ENCODE data around the gene ACHE.
"Not testable (repeated sequence)": the region's sequence is repeated elsewhere in the genome, so short reads cannot be mapped to it uniquely, and the experiment has no call there.

The ACHE gene

DNA sequence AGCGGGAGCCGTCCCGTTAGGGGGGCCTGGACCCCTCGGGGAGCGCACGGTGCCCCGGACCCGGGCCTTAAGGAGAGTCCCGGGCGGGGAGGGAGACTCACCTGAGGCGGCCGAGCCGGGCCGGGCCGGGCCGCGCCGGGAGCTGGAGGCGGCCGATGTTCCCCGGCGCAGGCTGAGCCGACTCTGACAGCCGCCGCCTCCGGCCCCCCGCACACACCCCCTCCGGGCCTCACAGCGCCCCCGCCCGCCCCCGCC lies at the start of gene ACHE:
ACHE (minus strand) TSS at position 188 of the 255 bp plus-strand sequence. CDS start 1,656 bp downstream, outside the sequence.
- H3K9me3 Mint-ChIP-seq: no peaks in the 10 kb centered on the region
- H3K27ac Mint-ChIP-seq: no peak within 1 kb of the TSS
- peak; percentile 31 for ATAC-seq
- peak within 1 kb of the TSS; percentile 77 for H3K4me3 Mint-ChIP-seq
- peaks cover 33% of the 10 kb centered on the region for H3K4me1 Mint-ChIP-seq
- H3K27me3 Mint-ChIP-seq: peaks cover 89% of the 10 kb centered on the region
- H3K36me3 Mint-ChIP-seq: no peaks in the 10 kb centered on the region

DNA sequence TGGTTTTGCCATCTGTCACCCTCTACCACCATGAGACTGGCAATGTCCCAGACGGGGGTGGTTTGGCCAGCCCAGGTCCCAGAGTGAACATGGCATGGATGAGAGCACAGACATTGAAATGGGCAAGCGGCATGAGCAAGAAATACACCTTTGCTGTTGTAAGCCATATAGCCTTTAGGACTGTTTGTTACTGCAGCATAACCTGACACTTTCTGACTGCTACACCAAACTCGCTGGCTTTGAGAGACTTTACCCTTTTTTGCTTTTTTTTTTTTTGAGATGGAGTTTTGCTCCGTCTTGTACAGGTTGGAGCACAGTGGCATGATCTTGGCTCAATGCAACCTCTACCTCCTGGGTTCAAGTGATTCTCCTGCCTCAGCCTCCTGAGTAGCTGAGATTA lies 48.5 kb upstream of the ACHE start:
- no peak for ATAC-seq
- Mint-ChIP-seq H3K27me3 (peaks cover 32% of the 10 kb centered on the region), H3K4me1 (no peaks in the 10 kb centered on the region)

GRCh38 chr7:100943693-100944092 lies 48.0 kb upstream of the ACHE start:
- no peak overlapping the region for H3K27ac Mint-ChIP-seq
- peaks cover 4% of the 10 kb centered on the region for H3K9me3 Mint-ChIP-seq
- no peak overlapping the region for H3K4me3 Mint-ChIP-seq
- H3K36me3 Mint-ChIP-seq: no peaks in the 10 kb centered on the region
- peaks cover 32% of the 10 kb centered on the region for H3K27me3 Mint-ChIP-seq
- ATAC-seq: no peak
- H3K4me1 Mint-ChIP-seq: no peaks in the 10 kb centered on the region

More for the DNA sequence above, 48.5 kb upstream of the ACHE start:
- H3K36me3 Mint-ChIP-seq: no peaks in the 10 kb centered on the region
- H3K9me3 Mint-ChIP-seq: peaks cover 3% of the 10 kb centered on the region
- H3K27ac Mint-ChIP-seq: no peak overlapping the region
- no peak overlapping the region for H3K4me3 Mint-ChIP-seq

GRCh38 chr7:100942045-100942774 lies 46.5 kb upstream of the ACHE start:
- Mint-ChIP-seq H3K9me3 (peaks cover 4% of the 10 kb centered on the region), H3K4me3 (no peak overlapping the region), H3K36me3 (no peaks in the 10 kb centered on the region), H3K4me1 (no peaks in the 10 kb centered on the region), H3K27ac (no peak overlapping the region), H3K27me3 (peaks cover 41% of the 10 kb centered on the region)
- ATAC-seq: no peak

DNA sequence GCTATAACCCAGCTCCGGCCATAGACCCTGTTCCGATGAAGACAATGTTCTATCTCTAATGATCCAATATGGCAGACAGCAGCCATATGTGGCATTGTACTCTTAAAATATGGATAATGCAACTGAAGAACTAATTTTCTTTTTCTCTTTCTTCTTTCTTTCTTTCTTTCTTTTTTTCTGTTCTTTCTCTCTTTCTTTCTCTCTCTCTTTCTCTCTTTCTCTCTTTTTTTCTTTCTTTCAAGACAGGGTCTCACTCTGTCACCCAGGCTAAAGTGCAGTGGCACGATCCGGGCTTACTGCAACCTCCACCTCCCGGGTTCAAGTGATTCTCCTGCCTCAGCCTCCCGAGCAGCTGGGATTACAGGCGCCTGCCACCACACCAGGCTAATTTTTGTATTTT lies 40.5 kb upstream of the ACHE start:
- H3K4me3 Mint-ChIP-seq: not testable (repeated sequence)

GRCh38 chr7:100935381-100935780 lies 39.7 kb upstream of the ACHE start:
- H3K9me3 Mint-ChIP-seq: peaks cover 11% of the 10 kb centered on the region
- not testable (repeated sequence) for H3K36me3 Mint-ChIP-seq, ATAC-seq, H3K27ac Mint-ChIP-seq, H3K4me3 Mint-ChIP-seq, H3K4me1 Mint-ChIP-seq
- H3K27me3 Mint-ChIP-seq: peaks cover 50% of the 10 kb centered on the region

More for the DNA sequence above, 40.5 kb upstream of the ACHE start:
- H3K27ac Mint-ChIP-seq, H3K36me3 Mint-ChIP-seq, ATAC-seq, H3K4me1 Mint-ChIP-seq: not testable (repeated sequence)
- Mint-ChIP-seq H3K27me3 (peaks cover 46% of the 10 kb centered on the region), H3K9me3 (peaks cover 11% of the 10 kb centered on the region)

GRCh38 chr7:100933734-100934133 lies 38.0 kb upstream of the ACHE start:
- Mint-ChIP-seq H3K4me1 (no peaks in the 10 kb centered on the region), H3K27ac (no peak overlapping the region), H3K27me3 (peaks cover 50% of the 10 kb centered on the region), H3K36me3 (peaks cover 6% of the 10 kb centered on the region), H3K4me3 (no peak overlapping the region), H3K9me3 (peaks cover 7% of the 10 kb centered on the region)
- no peak for ATAC-seq

- Mint-ChIP-seq H3K36me3 (peaks cover 6% of the 10 kb centered on the region), H3K27me3 (peaks cover 27% of the 10 kb centered on the region), H3K4me1 (no peaks in the 10 kb centered on the region), H3K4me3 (no peak overlapping the region), H3K27ac (no peak overlapping the region), H3K9me3 (peaks cover 7% of the 10 kb centered on the region)
- no peak for ATAC-seq
Measured at GRCh38 chr7:100929808-100930174, 34.1 kb upstream of the ACHE start.

DNA sequence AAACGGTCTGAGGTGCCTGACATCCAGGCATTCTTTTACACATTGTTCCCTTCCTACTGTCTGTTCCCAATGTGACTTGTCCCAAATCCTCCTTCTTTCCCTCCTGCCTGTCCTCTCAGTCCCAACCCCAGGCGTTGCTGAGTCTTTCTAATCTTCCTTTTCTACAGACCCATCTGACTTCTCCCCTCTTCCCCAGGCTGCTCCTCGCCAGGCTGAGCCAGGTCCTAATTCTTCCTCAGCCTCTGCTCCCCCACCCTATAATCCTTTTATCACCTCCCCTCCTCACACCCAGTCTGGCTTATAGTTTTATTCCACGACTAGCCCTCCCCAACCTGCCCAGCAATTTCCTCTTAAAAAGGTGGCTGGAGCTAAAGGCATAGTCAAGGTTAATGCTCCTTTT lies 27.9 kb upstream of the ACHE start:
- not testable (repeated sequence) for H3K9me3 Mint-ChIP-seq, H3K4me1 Mint-ChIP-seq, H3K27ac Mint-ChIP-seq, H3K4me3 Mint-ChIP-seq, ATAC-seq, H3K36me3 Mint-ChIP-seq
- peaks cover 20% of the 10 kb centered on the region for H3K27me3 Mint-ChIP-seq

DNA sequence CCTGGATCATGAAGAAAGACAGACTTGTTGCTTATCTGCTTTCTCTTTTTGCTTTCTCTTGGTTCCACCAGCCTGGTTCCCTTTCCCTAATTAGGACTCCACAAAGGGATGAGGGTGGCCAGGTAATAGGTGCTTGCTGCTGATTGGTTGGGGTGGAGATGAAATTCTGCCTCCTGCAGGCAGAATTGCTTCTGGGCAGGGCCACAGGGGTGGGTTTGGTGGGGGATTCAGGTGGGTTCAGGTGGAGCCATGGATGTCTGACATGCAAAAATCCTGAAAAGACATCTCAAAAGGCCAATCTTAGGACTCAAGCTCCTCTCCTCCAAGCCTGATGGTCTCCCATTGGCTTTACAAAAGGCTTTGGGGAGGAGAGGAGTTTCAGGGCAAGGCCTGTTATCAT lies 25.4 kb upstream of the ACHE start:
- Mint-ChIP-seq H3K36me3 (no peaks in the 10 kb centered on the region), H3K27ac (no peak overlapping the region), H3K27me3 (peaks cover 38% of the 10 kb centered on the region), H3K4me1 (peaks cover 7% of the 10 kb centered on the region), H3K9me3 (peaks cover 4% of the 10 kb centered on the region), H3K4me3 (no peak overlapping the region)
- ATAC-seq: no peak

DNA sequence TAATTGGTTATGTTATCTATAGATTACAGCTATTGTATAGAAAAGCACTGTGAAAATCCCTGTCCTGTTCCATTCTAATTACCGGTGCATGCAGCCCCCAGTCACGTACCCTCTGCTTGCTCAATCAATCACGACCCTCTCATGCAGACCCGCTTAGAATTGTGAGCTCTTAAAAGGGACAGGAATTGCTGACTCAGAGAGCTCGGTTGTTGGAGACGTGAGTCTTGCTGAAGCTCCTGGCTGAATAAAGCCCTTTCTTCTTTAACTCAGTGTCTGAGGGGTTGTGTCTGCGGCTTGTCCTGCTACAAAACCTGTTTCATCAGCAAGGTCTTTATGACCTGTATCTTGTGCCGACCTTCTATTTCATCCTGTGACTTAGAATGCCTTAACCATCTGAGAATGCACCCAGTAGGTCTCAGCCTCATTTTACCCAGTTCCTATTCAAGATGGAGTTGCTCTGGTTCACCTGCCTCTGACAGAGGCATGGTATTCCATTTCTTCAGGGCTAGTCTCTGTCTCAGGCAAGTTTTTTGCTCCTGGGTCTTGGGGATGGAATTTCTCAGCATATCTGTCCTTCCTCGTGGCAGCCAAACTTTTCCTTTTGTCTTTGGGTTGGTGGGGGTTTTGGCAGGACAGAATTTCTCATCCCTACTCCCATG lies 24.2 kb upstream of the ACHE start:
- H3K4me3 Mint-ChIP-seq, H3K4me1 Mint-ChIP-seq, ATAC-seq, H3K36me3 Mint-ChIP-seq, H3K27ac Mint-ChIP-seq, H3K9me3 Mint-ChIP-seq: not testable (repeated sequence)
- H3K27me3 Mint-ChIP-seq: peaks cover 44% of the 10 kb centered on the region

DNA sequence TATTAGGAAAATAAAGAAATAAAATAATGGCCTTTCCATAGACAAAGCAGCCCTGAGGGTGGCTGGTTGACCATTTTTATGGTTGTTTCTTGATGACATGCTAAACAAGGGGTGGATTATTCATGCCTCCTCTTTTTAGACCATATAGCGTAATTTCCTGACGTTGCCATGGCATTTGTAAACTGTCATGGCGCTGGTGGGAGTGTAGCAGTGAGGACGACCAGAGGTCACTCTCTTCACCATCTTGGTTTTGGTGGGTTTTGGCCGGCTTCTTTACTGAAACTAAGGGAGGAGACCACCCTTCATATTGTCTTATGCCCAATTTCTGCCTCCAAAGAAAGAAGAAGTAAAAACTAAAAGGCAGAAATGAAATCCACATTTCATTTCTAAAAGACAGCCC lies 23.6 kb upstream of the ACHE start:
- H3K4me3 Mint-ChIP-seq, H3K27ac Mint-ChIP-seq, H3K36me3 Mint-ChIP-seq, H3K4me1 Mint-ChIP-seq, ATAC-seq, H3K9me3 Mint-ChIP-seq: not testable (repeated sequence)
- H3K27me3 Mint-ChIP-seq: peaks cover 50% of the 10 kb centered on the region

DNA sequence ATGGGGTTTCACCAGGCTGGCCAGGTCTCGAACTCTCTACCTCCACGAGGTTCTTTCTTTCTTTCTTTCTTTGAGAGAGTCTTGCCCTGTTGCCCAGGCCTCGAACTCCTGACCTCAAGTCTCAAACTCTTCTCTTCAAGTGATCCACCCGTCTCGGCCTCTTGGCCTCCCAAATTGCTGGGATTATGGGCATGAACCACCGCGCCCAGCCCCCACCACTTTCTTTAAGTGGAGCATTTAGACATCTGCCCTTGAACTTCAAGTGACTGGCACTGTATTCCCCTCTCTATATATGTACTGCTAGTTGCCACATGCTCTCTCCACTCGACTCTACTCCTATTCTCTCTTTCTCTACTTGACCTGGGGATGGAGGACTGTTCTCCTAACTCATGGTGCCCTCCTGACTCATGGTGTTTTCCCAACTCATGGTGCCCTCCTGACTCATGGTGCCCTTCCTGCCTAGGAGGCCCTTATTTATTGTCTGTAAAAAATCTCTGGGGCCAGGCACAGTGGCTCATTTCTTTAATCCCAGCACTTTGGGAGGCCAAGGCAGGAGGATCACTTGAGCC lies 19.3 kb upstream of the ACHE start:
- Mint-ChIP-seq H3K27ac (no peak overlapping the region), H3K27me3 (peaks cover 57% of the 10 kb centered on the region), H3K4me3 (no peak overlapping the region), H3K4me1 (peaks cover 14% of the 10 kb centered on the region), H3K9me3 (no peaks in the 10 kb centered on the region), H3K36me3 (no peaks in the 10 kb centered on the region)
- no peak for ATAC-seq

GRCh38 chr7:100914208-100914878 lies 18.7 kb upstream of the ACHE start:
- peaks cover 57% of the 10 kb centered on the region for H3K27me3 Mint-ChIP-seq
- H3K9me3 Mint-ChIP-seq: no peaks in the 10 kb centered on the region
- H3K4me3 Mint-ChIP-seq: no peak overlapping the region
- ATAC-seq: no peak
- peaks cover 14% of the 10 kb centered on the region for H3K4me1 Mint-ChIP-seq
- H3K27ac Mint-ChIP-seq: no peak overlapping the region
- H3K36me3 Mint-ChIP-seq: no peaks in the 10 kb centered on the region

- Mint-ChIP-seq H3K27ac (no peak overlapping the region), H3K27me3 (peaks cover 43% of the 10 kb centered on the region), H3K4me1 (peaks cover 11% of the 10 kb centered on the region), H3K36me3 (peaks cover 4% of the 10 kb centered on the region), H3K4me3 (no peak overlapping the region), H3K9me3 (peaks cover 4% of the 10 kb centered on the region)
- ATAC-seq: no peak
Measured at GRCh38 chr7:100911484-100911883, 15.8 kb upstream of the ACHE start.

GRCh38 chr7:100910443-100910842 lies 14.8 kb upstream of the ACHE start:
- H3K4me1 Mint-ChIP-seq, ATAC-seq, H3K36me3 Mint-ChIP-seq, H3K9me3 Mint-ChIP-seq, H3K27ac Mint-ChIP-seq, H3K4me3 Mint-ChIP-seq: not testable (repeated sequence)
- peaks cover 38% of the 10 kb centered on the region for H3K27me3 Mint-ChIP-seq

Data from stimulated activated memory B cell treated with anti-CD40 and anti-IgM and Interleukin-4, amounts not matched to agents 10 μg/mL and 1 μg/mL and 100 μg/mL, for 72 hours (primary cell).